Stimulated activated CD8-positive, alpha-beta memory T cell treated with anti-CD3 and anti-CD28 coated beads, Interleukin-4, amount 100 ng/mL, for 1 hour (primary cell): ENCODE data around the gene TMEM198.

Experiments used
- DNase-seq, 2 donors: peaks; one replicate each; pipeline ENCODE4 v3.0.0-alpha.2; 2020; ENCODE audit warnings: low read depth in 2 of 2, low spot score in 1 of 2

TMEM198 gene, protein sequence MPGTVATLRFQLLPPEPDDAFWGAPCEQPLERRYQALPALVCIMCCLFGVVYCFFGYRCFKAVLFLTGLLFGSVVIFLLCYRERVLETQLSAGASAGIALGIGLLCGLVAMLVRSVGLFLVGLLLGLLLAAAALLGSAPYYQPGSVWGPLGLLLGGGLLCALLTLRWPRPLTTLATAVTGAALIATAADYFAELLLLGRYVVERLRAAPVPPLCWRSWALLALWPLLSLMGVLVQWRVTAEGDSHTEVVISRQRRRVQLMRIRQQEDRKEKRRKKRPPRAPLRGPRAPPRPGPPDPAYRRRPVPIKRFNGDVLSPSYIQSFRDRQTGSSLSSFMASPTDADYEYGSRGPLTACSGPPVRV

DNA sequence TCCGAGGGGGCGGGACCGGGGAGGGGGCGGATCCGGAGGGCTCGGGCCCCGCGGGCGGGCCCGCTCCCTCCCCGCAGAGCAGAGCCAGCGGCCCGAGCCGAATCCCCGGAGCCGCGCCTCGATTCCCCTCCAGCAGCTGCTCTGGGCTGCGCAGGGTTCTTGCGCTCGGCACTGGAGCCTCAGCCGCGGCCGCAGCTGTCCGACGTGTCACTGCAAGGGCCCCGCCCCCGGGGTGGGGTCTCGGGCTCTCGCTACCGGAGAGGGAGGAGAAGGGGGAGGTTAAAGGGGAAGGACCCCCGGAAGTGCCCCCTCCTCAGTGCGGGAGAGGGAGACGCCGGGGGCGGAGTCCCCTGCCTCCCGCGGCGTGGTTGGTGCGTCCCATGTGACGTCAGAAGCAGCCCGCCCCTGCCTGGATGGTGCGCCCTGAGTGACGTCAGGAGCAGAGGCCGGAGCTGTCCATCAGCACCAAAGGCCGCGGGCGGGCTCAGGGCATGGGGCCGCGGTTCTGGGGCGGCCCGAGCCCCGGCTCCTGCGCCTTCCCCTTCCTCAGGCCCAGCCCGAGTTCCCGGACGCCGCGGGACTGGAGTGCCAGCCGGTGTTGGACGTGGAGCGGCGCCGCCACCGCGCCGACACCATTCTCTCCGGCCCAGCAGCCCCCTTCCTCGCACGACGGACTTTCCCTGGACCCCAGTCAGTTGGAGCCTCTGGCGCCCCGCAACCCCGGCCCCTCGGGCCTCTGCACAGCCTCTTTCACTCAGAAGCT, at the start of gene TMEM198, which contains the start of gene CHPF:
Gene TMEM198 (plus strand): TSS at position 433 of the 763 bp plus-strand sequence. CDS start 700 bp downstream, outside the sequence.
Gene CHPF (minus strand): TSS at position 214 of the 763 bp plus-strand sequence. CDS start 271 bp downstream, outside the sequence.
- DNase-seq, result peak; percentile 76 to 82

DNA sequence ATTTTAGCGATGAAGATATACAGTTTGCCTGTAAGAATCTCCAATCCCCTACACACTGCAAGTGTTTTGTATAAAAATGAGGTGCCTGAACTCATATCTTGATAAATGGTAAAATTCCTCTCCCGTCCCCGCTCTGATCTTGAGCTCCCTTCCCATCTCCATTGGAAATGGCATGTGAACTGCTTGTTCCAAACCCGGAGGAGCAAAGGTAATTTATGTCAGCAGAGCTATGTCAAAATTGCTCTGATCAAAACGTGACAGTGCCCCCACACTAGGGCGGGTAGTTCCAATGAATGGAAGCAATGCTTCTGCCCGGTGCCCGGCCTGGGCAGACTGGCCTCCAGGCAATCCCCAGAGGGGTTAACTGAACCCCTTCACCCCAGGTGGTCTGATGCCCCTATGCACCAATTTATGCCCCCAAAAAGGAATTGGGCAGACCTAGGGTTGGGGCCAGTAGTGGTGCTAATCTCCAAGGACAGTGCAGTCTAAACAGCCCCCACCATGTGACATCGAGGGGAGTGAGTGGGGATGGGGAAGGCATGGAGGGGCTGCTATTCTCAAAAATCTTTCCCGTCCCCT, 48.8 kb upstream of the TMEM198 start:
- no peak for DNase-seq

DNA sequence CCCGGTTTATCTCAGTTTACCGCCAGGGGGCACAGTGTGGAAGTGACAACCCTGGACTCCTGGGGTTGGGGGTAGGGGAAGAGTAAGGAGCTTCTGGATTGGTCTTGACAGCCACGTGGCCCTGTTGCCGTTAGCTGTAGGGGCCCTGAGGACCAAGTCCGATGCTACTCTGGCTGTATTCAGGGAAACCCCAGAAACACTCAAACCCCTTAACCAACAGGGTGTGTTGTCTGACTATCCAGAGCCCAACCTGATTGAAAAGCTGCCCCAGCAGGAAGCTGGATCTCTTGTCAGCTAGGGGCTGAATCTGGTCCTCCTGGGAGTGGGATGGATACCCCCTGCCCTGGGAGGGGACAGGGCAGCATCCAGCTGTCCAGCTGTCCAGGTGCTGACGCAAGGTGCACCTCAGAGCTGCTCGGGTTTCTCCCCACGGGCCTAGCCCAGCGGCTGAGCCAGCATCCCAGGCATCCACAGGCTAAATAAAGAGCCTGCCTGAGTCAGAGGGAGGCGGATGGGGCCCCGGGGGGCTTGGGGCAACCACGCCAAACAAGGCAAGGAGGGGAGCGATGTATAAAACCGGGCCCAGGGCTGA, 48.2 kb upstream of the TMEM198 start:
- no peak for DNase-seq

DNA sequence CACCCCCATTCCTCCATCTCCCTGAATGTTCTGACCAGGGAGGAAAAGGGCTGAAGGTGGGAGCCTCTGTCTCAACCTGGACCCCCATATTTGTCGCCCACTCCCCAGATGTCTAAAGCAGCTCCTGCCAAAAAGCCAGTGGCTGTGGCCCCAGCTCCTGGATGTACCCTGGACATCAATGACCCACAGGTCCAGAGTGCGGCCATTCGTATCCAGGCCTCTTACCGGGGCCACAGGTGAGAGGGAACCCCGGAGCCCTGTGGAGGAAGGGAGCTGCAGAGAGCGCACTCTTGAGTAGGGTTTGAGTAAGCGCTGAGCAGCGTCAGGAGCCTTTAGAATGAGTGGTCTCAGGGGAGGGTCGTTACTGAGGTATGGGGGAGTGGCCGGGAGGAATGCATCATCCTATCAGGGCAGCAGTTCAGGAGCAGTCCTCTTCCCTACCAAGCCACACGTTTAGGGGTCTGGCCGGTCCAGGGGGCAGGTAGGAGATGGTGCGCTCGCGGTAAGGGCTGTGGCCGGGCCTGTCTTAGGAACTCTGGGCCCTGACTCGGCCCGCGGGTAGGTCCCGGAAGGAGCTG, 47.5 kb upstream of the TMEM198 start:
- DNase-seq, result no peak

DNA sequence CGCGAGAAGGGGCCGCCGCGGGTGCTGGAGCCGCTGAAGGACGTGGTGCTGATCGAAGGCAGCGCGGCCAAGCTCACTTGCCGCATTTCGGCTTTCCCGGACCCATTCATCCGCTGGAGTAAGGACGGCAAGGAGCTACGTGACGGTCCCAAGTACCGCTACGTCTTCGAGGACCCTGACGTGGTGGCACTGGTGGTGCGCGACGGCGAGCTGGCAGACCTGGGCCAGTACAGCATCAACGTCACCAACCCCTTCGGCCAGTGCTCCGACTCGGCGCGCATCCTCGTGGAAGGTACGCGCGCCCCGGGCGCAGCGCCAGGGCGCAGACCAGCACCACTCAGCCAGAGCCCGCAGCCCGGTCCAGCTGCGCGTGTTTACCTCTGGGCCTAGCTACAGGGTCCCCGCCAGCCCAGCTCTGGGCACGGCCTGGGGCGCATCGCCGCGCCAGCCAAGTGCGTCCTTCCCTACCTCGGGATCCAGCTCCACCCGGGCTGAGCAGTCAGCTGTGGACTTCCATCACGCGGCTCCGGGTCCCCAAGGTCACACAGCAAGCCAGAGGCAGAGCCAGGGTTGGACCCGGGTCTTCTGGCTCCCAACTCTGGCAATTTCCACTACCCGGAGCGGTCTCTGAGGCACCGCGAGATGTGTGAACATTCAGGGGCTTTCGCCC, 46.9 kb upstream of the TMEM198 start:
- DNase-seq, result no peak

DNA sequence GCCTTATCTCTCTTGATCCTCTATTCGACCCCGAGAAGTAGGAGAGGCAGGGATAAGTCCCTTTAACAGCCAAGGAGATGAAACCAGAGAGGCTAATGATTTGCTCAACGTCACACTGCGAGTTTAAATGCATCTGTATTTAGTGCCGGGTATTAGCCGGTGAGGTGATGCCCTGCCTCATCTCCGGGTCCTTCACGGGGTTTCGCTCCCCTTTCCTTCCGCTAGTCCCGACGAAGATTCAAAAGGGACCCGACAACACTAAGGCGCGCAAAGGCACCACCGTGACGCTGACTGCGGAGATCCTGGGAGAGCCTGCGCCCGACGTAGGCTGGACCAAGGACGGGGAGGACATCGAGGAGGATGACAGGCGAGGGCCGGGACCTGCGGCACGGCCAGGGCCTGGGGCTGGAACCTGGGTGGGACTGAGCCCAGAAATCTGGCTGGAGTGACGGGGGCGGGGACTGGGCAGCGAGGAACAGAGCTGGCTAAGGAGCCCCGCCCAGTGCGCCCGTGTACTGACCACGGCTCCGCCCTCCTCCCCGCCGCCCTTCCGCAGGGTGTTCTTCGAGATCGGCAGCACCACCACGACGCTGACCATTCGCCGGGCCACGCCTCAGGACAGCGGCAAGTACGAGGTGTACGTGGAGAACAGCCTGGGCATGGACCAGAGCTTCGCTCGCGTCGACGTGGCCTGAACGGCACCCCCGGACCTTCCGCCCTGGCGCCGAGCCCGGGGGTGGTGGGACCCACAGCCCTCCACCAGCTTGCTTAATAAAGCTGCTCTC, 46.1 kb upstream of the TMEM198 start:
- DNase-seq, result no peak

DNA sequence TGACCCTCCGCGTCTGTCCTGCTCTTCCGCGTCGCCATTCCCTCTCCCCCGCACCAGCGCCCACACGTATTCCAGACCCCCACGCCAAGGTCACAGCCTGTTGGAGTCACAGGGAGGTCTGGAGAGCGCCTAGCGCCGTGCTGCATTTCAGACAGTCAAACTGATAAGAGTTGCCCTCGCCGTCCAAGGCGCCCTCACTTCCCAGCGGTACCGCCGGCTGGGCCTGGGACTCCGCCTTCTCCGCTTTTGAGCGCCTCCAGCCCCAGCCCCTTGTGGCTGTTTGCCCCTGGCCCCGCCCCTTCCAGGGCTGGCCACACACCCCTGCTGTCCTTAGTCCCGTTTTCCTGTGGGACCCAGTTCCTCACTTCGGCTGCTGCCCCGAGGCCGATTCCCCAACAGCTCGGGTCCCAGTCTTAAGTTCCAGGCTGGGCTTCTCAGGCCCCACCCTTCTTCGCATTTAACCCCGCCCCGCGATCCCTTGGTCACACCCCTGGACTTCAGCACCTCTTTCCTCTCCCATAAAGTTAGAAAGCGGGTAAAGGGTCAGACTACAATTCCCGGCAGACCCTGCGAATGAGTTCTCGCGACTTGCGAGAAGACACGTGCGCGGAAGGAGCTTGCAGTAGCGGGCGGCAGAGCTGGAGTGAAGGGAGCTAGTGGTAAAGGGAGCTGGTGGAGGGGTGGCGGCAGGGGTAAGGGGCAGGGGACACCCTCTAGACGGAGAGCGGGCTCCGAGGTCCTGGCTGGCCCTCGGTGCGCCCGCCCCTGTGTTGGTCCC, 45.4 kb upstream of the TMEM198 start, which contains the start of gene GMPPA:
Gene GMPPA (plus strand): TSS at position 612 of the 778 bp plus-strand sequence. CDS start 1,085 bp downstream, outside the sequence.
- peak; percentile 77 to 78 for DNase-seq

DNA sequence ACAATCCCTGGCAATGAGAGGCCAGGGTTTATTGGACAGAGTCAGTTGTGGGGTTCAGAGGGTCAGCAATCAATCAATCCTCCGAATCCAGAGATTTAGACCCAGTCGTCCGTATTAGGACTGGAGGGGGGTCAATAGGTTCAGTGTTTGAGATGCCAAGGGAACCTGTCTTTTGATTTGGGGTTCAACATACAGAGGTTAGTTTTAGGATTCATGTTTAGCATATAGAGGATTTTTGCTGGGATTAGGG, 44.8 kb upstream of the TMEM198 start:
- no peak for DNase-seq

DNA sequence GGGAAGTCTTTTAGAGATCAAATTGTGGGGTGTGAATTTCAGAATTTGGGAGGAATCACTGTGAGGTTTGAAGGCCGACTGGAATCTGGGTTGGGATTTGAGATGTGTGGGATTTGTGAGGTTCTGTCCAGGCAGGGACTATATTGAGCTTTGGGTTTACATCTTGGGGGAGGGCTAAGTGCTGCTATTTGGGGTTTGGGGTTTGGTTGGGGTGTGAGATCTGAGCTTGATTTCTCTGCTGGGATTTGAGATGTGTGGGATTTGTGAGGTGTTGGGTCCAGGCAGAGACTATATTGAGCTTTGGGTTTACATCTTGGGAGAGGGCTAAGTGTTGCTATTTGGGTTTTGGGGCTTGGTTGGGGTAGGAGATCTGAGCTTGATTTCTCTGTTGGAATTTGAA, 44.3 kb upstream of the TMEM198 start:
- no peak for DNase-seq

DNA sequence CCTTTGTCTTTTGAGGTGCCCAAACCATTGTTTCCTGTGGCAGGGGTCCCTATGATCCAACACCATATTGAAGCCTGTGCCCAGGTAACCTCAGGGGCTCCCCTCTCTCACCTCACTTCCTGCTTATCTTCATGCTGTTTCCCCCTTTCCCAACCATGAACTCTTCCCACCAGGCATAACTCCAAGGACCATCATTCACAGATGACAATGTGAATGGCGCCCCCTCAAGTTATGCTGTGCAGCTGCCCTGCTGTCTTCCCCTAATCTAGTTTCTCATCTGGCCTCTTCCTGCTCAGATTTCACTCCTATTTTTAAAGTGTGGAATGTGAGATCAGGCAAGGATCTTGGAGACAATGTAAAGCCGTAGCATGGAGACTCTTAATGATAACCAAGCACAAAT, 43.7 kb upstream of the TMEM198 start:
- no peak for DNase-seq

DNA sequence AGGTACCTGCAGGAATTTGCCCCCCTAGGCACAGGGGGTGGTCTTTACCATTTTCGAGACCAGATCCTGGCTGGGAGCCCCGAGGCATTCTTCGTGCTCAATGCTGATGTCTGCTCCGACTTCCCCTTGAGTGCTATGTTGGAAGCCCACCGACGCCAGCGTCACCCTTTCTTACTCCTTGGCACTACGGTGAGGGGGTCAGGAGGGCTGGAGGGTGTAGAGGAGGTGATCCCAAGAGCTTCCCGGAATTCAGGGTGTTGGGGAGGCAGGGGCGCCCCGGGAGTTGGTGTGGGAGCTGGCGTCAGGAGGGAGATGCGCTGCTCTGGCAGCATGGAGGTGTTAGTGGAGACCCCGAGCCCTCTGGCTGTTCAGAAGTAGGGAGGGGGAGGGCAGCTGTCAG, 42.0 kb upstream of the TMEM198 start:
- DNase-seq, result no peak

DNA sequence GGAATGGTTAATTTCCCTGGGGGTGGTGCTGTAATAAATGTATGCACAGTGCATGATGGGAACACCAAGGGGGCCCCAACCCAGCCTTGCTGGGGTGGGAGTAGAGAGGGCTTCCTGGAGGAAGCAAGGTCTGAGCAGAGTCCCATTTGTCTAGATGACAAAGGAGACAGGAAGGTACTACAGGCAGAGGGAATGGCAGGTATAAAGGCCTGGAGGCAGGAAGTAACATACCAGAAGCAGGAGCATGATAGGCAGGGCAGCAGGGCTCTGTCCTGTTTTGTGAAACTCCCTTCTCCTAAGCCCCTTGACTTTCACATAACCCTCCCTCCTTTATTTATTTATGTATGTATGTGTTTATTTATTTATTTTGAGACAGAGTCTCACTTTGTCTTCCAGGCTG, 41.2 kb upstream of the TMEM198 start:
- DNase-seq, result no peak

DNA sequence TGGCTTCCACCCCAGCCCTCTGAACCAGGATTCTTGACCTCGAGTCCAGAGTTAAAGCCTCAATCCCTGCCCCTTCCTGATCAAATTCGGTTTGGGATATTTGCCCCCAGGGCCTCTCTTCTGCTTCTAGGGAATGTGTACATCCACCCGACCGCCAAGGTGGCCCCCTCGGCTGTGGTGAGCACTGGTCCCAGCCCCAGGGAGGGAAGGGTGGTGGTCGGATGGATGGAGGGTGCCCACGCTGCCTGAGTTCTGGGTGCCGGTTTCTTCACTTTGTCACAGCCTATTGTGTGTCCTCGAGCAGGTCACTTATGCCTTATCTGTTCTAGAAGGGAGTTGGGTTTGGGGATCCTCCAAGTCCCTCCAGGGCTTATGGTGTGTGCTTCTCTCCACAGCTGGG, 38.2 kb upstream of the TMEM198 start:
- no peak for DNase-seq

DNA sequence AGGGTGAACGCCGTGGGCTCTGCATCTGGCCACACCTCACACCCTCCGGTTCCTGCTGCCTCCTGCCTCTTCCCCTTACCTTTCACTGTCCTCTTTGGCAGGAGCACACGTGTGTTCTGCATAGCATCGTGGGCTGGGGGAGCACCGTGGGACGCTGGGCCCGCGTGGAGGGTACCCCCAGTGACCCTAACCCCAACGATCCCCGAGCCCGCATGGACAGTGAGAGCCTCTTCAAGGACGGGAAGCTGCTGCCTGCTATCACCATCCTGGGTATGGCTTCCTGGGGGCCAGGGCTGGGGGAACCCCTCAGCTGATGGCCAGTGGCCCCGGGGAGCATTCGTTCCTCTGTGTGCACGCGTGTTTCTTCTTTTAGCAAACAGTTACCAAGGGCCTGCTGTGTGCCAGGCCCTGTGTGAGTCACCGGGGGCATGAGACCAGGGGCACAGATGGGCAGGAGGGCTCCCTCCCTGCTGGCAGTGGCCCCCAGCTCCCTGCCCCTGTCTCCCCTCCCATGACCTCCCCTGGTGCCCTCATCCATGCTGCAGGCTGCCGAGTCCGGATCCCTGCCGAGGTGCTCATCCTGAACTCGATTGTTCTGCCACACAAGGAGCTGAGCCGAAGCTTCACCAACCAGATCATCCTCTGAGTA, 37.6 kb upstream of the TMEM198 start:
- no peak for DNase-seq

DNA sequence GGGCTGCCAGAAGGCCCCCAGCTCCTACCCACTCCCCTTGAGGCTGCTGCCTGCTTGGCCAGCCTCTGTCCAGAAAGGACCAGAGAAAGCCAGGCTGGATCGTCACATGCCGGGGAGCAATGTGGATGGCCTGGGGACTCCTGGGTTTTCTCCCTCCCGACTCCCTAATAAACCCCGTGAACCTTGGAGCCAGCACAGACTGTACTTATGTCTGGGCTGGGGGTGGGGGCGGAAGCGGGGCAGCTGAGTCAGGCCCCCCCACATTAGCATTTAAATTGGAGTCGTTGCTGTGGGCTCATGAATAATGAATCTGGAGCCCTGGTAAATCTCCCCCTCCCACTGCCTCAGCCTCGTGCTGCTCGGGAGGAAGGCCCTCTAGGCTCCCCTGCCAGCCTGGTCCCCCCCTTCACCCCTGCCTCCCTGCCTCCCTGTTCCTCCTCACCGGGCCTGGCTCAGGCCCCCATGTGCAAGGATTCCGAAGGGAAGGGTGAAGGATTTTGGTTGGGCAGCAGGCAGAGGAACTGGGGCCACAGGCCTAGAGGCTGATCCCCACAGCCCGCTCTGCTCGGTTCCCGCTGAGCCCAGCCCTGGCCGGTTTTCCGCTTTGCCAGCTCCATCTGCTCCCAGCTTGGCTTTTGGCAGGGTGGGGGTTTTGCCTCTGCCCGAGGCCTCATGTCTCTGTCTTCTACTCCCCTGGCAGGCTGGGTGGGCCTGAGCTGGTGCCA, 36.9 kb upstream of the TMEM198 start:
- no peak for DNase-seq

DNA sequence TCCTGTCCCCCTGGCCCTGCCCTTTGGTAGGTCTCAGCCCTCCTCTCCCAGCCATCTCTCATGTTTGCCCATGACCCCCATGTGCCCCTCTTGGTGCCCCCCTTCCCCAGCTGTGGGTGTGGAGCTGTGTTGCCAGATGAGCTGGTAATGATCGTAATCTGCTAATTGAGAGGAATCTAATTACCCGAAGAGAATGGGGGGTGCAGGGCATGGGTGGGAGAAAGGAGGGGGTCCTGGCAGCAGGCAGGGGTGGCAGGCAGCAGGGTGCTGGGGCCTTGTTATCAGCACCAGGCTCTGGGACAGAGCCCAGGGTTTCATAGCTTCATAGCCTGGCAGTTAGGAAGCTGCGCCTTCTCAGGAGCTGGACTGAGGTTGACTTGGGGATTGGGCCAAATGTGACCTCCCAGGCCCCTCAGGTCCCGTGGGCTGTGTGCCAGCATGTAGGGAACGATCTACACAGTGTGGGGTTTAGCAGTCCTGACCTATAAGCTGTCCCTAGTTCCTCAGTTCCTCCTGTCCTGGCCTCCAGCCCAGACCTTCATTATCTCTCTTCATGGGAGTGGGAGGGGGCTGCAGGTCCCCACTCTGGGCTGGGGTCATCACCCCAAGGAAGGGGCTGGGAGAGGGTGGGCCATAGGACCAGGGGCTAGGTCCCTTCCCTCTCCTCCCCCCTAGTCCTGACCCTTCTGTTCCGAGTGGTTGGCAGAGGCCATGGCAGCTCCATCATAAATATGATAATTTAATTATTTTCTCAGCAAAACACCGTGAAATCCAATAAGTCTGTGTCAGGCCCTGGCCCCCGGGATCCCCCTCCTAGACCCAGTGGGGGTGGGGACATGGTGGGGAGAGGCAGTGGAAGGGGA, 36.0 kb upstream of the TMEM198 start:
- no peak for DNase-seq

DNA sequence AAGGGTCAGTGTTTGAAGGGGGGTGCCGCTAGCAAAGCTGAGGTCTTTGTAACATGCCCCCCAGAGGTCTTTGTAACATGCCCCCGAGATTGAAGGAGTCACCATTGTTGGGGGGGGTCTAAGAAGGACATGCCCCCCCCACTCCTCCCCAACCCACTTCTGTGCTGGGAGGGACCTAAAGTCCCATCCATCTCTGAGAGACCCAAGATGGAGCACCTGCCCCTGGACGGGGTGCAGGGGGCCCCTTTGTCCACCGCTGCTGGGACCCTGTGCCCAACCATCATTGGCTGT, 35.4 kb upstream of the TMEM198 start:
- DNase-seq, result no peak
